Measurements from ENCODE around the gene SH3BGRL3.

SH3BGRL3 gene

DNA sequence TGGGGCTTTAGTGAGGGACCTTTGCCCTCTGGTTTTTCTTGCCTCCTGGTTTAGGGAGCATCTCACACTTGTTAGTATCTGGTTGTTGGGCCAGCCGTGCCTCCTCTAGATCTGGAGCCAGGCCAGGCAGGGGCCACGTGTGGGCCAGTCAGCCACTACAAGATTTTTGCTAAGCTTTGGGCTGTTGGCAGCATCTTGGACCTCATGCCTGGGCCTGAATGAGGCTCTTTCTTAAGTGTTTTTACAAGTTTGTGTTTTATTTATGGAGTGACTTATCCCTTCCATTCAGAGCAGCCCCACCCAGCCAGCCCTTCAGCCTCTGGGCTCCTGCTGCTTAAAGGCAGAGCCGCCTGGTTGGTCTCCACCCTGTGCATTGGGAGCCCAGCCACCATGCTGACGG lies 1.6 kb upstream of the SH3BGRL3 start:
- DNase-seq: no peak

DNA sequence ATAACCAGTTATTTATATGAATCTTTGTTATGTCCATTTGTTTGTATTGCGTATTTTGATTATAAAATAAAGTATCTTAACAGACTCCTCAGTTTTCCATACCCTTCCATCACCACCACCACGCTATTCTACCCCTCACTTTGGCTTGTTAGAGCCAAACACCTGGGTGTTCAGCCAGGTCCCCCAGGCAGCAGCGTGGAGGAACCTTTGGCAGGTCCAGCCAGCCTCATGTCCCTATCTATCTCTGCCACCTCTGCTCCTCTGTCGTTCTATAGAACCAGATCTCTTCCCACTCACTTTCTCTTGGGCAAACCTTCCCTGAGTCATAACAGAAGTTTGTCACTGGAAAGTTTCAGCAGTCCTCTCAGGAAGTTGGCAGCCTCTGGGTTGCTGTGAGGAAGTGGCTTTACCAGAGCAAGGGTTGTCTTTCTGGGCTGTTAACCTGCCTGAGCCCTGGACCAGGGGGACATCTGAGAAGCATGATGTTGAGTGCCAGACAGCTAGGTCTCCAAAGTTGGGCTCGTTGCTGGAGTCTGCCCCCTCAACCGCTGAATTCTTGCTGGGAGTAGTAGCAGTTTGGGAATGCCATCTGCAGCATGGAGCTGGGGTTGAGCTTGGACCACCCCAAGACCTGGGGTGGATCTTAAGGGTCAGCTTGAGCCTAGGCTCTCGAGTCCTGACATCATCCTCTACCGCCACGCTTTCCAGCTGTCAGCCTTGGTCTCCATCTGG lies 996 bp upstream of the SH3BGRL3 start:
- peak; percentile 65 for DNase-seq

DNA sequence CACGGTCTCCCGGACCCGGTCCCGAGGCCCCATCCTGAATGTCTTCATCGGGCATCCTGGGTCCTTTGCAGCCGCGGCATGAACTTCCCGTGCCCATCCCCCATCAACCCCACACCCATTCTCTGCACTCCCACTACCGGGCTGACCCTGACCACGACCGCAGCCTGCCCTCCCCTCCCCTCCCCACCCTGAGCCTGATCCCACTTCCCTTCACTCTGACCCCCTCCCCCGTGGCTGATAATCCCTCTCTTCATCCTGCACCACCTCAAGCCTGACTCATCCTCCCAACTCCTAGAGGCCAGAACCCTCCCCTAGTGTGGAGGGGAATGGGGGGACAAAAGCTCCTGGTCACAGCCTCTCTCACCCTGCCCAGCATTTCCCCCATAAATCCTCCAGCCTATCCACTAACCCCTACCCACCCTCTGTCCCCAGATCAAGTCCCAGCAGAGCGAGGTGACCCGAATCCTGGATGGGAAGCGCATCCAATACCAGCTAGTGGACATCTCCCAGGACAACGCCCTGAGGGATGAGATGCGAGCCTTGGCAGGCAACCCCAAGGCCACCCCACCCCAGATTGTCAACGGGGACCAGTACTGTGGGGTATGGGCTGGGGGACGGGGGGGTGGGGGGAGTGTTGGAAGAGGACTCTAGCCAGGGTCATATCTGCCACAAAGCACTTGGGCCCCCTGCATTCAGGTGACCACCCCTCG lies 602 bp downstream of the SH3BGRL3 start:
- DNase-seq: no peak

DNA sequence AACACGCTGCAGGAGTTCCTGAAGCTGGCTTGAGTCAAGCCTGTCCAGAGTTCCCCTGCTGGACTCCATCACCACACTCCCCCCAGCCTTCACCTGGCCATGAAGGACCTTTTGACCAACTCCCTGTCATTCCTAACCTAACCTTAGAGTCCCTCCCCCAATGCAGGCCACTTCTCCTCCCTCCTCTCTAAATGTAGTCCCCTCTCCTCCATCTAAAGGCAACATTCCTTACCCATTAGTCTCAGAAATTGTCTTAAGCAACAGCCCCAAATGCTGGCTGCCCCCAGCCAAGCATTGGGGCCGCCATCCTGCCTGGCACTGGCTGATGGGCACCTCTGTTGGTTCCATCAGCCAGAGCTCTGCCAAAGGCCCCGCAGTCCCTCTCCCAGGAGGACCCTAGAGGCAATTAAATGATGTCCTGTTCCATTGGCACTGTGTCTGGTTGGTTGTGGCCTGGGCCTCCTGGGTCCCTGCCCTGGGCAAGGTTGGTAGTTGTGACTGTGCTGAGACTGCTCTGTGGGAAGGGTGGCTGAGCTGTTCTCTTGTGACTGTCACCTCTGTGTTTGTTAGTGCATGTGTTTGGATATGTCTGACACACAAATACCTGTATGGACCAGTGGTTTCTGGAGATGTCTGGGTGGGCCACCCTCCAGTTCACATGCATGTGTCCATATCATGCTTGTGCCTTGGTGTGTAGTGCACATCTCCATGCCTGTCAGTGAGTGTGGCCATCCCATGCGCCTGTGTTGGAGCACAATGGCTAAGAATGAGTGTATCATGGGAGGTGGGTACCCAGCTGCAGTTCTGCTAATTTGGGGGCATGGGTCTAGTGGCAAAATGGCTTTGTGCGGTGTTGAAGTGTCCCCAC lies 1.4 kb downstream of the SH3BGRL3 start:
- no peak for DNase-seq

DNA sequence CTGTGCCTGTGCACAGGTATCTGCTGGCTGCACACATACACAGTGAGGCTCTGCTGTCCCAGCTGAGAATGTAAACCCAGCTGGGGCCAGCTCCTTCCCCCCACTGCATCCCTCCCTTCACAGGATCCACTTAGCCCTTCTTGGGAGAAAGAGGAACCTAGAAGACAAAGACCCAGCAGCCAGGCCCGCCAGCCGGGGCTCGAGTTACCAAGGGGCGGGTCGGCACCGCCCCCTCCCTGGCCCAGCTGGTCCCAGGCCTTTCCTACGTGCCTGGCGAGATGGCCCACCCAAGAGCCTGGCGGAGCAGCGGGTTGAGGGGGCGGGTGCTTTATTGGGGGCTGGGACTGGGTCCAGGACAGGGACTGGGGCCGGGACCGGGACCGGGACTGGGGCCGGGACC lies 2.1 kb downstream of the SH3BGRL3 start:
- no peak for DNase-seq

DNA sequence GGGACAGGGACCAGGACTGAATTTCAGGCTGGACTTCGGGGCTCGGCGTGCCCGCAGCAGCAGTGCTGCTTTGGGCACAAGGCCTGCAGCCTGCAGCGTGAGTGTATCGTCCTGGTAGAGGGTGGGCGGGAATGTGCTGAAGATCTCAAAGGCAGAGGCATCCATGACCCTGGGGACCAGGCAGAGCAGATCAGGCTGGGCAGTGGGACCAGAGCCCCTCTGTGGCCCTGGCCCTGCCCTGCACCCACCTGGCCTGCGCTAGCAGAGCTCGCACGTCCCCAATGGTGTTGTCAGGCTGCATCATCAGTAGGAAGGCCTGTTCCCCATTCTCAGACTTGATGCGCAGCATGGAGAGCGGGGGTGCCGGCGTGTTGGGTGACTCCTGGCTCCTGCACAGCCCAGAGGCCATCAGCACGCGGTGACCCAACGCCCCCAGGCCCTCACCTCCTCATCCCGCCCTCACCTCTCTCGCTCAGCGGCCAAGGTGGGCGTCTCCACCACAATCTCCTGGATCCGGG lies 2.6 kb downstream of the SH3BGRL3 start:
- no peak for DNase-seq

DNA sequence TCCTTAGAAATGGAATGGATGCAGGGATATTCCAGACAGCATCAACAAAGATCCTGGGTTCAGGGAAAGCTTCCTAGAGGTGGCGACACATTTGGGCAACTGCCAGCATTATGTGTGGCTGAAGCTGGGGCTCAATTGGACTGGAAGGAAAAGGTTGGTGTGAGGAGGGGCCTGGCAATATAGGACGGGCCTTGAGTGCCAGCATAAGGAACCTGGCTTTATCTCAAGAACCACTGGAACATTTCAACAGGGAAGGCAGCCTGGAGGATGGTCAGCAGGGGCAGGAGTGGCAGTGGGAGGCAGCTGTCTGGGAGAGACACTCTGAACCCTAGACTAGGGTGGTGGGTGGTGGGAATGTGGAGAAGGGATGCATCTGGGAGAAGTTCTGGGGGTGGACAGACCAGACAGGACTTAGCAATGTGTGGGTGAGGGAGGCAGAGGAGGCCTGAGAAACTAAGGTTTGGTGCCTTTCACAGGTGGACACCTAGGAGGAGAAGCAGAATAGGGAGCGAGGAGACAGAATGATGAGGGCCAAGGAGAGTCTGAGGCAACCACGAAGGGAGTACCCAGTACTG lies 3.5 kb downstream of the SH3BGRL3 start:
- DNase-seq: no peak

DNA sequence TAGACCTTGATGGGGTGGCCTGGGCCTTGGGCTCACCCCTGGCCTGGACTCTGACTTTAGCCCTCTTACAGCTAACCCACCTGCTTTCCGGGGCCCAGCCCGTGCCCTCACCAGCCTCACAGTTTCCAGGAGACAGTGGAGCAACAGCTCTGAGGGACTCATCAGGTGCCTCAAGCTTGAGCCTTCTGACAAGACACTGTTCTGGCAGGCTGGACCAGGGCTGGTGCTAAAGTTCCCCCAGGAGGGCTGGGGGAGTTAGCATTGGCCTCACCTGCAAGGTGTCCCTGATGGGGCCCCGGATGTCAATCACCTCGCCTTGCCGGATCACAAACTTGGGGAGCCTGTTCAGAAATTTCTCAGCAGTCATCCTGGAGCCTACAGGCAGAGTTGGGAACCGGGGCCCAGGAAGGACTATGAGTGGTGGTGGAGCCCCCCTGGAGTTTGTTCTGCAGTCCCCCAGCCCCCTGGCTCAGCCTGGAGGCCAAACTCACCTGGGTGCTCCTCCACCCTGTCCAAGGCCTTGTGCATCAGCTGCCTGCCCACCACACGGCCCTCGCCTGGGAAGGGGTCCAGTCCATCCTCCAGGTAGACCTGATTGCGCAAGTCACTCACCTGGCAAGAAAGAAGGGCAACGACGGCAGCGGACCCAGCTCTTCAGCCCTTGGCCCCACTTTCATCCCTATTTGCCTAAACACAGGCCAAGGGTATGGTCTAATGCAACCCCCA lies 4.1 kb downstream of the SH3BGRL3 start:
- DNase-seq: no peak

DNA sequence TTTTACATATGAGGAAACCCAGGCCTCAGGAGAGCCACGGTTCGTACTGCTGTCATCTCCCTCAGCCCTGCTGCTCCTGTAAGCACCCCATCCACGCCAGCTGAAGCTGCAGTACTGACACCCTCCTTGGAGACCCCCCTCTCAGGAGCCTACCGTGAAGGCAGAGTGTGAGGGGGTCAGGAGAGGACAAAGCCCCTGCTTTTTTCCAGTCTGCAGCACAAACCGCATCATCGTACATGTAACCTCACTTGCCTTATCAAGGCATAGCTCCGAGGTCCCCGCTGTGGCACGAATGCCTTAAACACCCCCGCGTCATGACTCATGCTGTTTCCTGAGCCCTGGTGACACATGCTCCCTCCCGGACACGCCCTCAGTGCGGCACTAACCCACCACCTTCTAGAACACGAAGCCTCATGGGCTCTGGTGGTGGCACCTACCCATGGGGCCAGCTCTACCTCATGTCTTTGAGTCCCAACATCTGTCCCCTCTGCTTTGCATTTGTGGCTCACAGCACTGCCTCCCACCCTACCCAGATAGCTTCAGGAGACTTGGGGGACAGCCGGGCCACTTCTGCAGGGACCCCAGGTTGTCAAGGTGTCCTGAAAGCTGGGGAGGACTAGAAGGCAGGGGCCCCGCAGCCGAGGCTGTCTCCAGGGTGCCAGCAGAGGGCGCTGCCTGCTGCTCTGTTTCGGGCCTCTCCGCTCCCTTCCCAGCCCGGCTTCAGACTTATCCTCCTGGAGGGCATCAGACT lies 4.9 kb downstream of the SH3BGRL3 start:
- peak; percentile 93 for DNase-seq

DNA sequence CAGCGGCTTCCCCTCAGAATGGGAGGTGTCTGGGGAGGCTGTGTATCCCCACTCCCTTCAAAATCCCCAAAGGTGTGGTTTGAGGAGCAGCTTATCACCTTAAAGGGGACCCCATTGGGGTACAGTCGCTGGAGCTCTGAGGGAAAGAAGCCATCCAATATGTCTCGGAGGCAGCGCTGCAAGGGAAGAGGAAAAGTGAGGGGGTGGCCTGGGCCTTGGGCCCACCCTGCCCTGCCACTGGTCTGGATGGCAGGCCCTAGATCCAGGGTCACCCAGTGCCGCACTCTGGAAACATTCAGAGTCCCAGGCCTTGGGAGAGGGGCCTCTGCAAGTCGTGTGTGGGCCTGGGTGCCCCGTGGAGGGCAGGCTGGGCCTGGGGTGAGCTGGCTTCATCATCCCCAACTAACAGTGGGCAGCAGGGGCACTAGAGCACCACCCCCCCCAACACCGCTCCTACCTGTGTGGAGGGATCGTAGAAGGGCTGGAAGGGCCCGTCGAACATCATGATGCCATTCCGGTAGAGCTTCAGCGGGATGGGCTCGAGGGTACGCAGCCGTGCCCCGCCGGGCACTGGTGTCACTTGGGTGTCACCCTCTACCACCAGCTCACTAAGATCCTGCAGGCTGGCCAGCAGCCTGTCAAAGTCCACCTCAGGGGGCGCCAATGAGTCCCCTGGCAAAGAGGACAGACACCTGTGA lies 5.6 kb downstream of the SH3BGRL3 start:
- no peak for DNase-seq

DNA sequence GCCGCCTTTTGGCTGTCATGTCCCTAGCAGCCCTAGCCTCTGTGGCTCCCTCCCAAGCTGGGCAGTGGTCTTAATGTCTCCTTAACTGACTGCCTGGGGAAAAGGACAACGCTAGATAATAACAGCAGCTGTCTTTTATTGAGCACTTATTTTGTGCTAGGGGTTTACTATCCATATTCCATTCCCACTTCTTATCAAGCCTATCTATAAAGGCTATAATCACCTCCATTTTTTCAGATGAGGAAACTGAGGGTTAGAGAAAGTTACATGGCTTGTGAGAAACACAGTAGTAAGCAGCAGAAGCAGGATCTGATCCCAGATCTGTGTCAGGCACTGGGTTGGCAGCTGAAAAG lies 6.2 kb downstream of the SH3BGRL3 start:
- no peak for DNase-seq

DNA sequence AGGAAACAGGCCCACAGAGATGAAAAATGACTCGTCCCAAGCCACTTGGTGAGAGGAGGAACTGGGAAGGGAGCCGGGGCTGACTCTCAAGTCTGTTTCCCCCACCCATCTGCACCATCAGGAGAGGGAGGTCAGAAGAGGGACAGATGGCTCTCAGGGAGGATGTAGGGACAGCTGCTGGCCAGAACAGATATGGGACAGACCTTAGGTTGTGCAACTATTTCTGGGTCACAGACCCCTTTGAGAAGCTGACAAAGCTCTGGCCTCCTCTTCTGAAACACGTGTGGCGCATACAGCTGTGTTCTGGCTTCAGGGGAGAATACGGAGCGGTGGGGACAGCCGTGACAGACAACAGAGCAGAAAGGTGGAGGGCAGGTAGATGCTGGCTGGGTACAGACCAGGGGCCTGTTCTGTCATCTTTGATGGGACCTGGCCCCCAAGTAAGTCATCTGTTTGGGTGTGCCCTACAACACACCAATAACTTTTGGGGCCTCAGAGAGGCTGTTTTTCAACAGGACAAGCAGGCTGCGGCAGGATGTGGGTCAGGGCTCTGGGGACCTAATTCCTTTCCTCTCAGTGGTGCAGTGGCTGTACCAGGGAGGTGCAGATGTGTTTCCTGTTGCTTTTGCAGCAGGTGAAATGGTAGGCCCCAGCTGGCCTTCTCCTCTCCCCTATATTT lies 7.3 kb downstream of the SH3BGRL3 start:
- DNase-seq: peak; percentile 77

DNA sequence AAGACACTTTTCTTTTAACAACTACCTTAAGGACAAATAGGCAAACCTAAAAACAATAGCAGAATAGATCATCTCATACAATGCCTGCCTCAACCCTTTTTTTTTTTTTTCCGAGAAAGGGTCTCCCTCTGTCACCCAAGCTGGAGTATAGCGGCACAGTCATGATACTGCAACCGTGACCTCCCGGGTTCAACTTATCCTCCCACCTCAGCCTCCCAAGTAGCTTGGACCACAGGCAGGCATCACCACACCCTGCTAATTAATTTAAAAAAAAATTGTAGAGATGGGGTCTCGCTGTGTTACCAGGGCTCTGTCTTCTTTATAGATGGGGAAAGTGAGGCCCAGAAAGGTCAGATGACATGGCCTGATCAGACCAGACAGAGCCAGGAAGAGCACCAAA lies 7.9 kb downstream of the SH3BGRL3 start:
- no peak for DNase-seq

DNA sequence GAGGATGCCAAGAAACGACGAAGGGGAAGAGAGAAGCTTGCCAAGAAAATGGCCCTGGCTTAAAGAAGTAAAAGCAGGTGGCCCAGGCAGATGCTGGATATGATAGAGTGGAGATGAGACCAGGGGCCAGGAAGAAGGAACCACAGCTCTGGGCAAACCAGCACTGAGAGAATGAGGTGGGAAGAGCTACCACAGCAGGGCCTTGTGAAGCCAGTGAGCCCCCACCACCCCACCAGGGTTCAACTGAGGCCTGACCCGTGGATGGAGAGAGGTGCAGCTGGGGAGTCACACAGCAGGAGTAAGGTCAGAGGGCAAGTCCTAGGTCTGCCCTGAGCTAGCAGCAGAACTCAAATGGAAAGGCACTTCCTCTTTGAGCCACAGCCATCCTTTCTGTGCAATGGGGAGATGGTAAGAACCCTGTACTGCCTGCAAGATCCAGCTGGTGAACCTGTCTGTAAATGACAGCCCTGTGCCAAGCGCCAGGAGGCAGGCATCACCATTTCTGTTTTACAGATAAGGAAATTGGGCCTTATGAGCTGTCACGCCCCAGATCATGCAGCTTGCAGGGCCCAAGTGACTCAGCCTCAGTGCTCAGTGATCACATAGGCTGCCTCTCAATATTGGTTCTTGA lies 8.5 kb downstream of the SH3BGRL3 start:
- peak; percentile 62 for DNase-seq

DNA sequence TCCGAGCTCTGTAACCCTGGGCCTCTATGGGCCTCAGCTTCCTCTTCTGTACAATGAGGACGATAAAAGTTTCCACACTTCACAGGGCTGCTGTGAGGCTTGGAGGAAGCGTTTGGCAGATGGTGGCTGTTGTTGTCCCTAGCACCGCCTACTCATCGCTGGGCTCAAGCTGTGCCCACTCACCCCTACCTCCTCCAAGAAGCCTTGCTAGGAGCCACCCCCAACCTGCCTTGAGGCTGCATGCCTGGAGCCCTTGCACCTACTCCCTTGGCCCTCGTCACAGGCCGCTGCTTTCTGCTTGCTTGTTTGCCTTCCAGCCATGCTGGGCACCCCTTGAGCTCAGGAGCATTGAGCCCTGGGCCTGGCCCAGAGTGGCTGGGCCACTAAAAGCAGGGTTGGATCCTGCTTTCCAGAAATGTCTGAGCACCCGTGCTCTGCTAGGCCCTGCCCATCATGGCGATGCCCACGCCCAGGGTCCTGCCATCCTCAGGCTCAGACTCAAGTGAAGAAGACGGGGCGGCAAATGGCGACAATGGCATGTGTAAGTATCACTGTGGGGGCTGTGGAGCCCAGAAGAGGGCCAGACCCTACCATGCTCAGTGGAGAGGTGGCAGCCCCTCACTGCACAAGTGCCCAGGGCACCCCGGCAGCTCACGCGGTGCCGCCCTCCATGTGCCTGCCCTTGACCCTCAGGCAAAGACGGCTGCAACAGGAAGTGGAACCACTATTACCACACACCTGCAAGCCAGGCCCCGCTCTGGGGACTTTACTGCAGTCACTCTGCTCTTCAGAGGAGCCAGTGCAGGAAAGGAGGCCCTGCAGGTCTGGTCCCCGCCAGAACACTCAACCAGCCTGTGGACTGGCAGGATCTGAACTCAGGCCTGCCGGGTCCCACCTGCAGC lies 9.5 kb downstream of the SH3BGRL3 start:
- DNase-seq: peak; percentile 84

DNA sequence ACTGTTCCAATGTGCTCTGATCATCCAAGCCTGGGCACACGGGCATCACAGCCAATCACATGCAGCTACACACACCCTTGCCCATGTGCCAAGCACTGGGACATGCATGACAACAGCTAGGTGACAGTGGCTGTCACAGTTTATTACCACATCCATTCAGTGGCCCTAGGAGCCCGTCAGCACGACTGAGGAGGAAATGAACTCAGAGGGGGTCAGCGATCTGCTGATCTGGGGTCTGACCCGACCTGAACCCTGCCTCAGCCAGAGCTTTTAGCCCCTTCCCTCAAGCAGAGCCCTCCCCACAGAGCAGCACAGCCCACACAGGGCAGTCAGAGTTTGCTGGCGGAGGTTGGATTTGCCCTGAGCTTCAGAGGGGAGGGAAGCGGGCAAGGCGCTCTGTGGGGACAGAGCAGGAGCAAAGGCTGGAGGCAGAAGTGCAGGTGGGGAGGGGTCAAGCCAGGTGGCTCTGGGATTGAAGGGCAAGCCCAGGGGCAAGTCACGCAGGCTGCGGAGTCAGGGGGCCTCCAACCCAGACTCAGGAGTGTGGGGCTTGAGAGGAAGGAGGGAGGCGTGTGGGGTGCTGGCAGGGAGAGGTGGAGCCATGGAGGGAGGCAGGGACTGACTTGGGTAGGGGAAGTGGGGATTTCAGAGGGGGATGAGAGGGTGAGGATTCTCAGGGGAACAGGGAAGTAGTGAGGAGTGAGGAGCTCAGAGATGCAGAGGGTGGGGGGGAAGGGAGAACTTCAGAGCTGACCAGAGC lies 10.4 kb downstream of the SH3BGRL3 start:
- peak; percentile 57 for DNase-seq

DNA sequence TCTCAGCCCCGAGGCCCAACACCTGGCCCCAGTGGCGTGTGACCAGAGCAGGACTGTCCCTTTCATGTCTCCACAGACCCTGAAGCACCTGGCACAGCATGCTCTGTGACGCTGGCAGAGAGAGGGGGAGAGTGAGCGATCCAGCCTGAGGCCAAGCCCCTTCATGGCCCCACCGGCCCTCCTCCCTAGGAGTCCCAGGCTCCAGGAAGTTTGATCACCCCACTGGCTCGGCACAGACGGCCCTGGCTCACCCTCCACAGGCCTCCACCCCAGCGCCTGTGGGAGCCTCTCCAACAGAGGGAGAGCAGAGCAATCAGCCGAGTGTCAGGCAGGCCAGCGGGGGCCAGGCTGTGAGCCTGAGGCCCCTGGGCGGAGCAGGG lies 11.0 kb downstream of the SH3BGRL3 start:
- no peak for DNase-seq

DNA sequence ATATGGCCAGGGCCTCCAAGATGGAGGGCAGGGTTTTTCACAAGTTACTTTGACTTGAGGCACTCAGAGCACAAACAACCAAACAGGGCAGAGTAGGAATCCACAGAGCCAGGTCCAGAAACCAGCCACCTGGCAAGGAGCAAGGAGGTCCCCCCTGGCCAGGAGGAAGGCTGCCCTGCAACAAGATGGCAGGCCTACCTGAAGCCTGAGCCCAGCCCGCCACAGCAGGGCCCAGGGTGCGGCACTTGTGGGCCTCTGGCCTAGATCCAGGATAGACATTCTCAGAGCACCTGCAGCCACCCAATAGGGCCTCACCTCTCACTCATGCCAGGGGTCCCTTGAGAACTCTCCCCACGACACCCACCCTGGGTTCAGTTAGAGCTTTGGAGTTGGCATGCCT lies 11.5 kb downstream of the SH3BGRL3 start:
- DNase-seq: no peak

Measured in CD4-positive, alpha-beta T cell treated with Interleukin-15 for 1 hour (primary cell).